HG02870 (cell line): Measurements from ENCODE around the gene FBF1.

Experiments
- ATAC-seq: cut with Tn5 transposase; IDR thresholded peaks from one replicate; pipeline ENCODE4 v1.9.1; 2021; ENCODE audit warnings: mild to moderate bottlenecking, moderate library complexity; ENCODE audit not compliant: unreplicated experiment

Gene FBF1

GRCh38 chr17:75917917-75918445 lies 22.9 kb downstream of the FBF1 start:
- ATAC-seq, result no peak

- no peak for ATAC-seq
Observed at GRCh38 chr17:75917141-75917916, 23.5 kb downstream of the FBF1 start.

GRCh38 chr17:75915268-75915667 lies 25.6 kb downstream of the FBF1 start:
- no peak for ATAC-seq

GRCh38 chr17:75914643-75915267 lies 26.1 kb downstream of the FBF1 start:
- no peak for ATAC-seq

- no peak for ATAC-seq
Observed at GRCh38 chr17:75913537-75914210, 27.2 kb downstream of the FBF1 start.

- no peak for ATAC-seq
Observed at GRCh38 chr17:75910699-75911098, 30.1 kb downstream of the FBF1 start.

- no peak for ATAC-seq
Observed at GRCh38 chr17:75909812-75910274, 31.0 kb downstream of the FBF1 start.

GRCh38 chr17:75909051-75909811 lies 31.6 kb downstream of the FBF1 start:
- ATAC-seq, result no peak

GRCh38 chr17:75908201-75908600 lies 32.6 kb downstream of the FBF1 start:
- ATAC-seq, result no peak

- no peak for ATAC-seq
Observed at GRCh38 chr17:75906143-75906884, 34.5 kb downstream of the FBF1 start.

GRCh38 chr17:75904749-75905521 lies 35.9 kb downstream of the FBF1 start, which contains the start of gene MRPL38:
Gene MRPL38 (minus strand): TSS chr17:75904884. CDS start chr17:75904875, 9 bp downstream.
- peak; percentile 91 for ATAC-seq

GRCh38 chr17:75902406-75902805 lies 38.4 kb downstream of the FBF1 start:
- no peak for ATAC-seq

GRCh38 chr17:75901727-75902126 lies 39.1 kb downstream of the FBF1 start:
- ATAC-seq, result no peak

GRCh38 chr17:75900691-75901533 lies 39.9 kb downstream of the FBF1 start:
- no peak for ATAC-seq

GRCh38 chr17:75899767-75900468 lies 40.9 kb downstream of the FBF1 start:
- ATAC-seq, result no peak

- ATAC-seq, result no peak
Observed at GRCh38 chr17:75899353-75899752, 41.5 kb downstream of the FBF1 start.

GRCh38 chr17:75898791-75899190 lies 42.1 kb downstream of the FBF1 start:
- no peak for ATAC-seq

- no peak for ATAC-seq
Observed at GRCh38 chr17:75898065-75898464, 42.8 kb downstream of the FBF1 start.
